Measurements from ENCODE around the gene PCARE.

The PCARE gene

GRCh38 chr2:29013057-29013780 lies 61.1 kb downstream of the PCARE start:
- Histone ChIP-seq H2BK5ac (ENCODE audit: low read length) (no peak overlapping the region), H3K4me2 (ENCODE audit: low read length) (no peak overlapping the region), H2AK5ac (ENCODE audit: low read length) (no peak overlapping the region), H3K36me3 (ENCODE audit: control insufficient read depth, insufficient read depth, low read length) (no peaks in the 10 kb centered on the region), H3K56ac (ENCODE audit: low read length) (no peak overlapping the region), H3K4me3 (ENCODE audit: low read length) (no peak overlapping the region), H3K4me1 (ENCODE audit: control insufficient read depth, low read depth, low read length) (peaks cover 2% of the 10 kb centered on the region), H3K79me2 (ENCODE audit: control insufficient read depth, insufficient read depth, low read length) (no peaks in the 10 kb centered on the region), H3K4ac (ENCODE audit: low read depth, low read length) (no peak overlapping the region), H2BK15ac (replicated peaks; ENCODE audit: low read depth) (no peak overlapping the region), H3K23ac (ENCODE audit: low read length) (no peak overlapping the region), H3K27me3 (ENCODE audit: insufficient read depth, low read length, poor library complexity) (no peaks in the 10 kb centered on the region), H3K79me1 (ENCODE audit: low read length) (no peaks in the 10 kb centered on the region), H2BK120ac (ENCODE audit: low read depth, low read length) (no peak overlapping the region), H4K8ac (ENCODE audit: low read depth, low read length) (no peak overlapping the region), H4K5ac (ENCODE audit: low read length) (no peak overlapping the region), H3K27ac (ENCODE audit: low read depth, low read length) (no peak overlapping the region), H3K18ac (ENCODE audit: low read length) (no peak overlapping the region), H3K9ac (ENCODE audit: low read length) (no peak overlapping the region)
- WGBS (ENCODE audit: extremely low coverage, insufficient coverage, low lambda C conversion rate) = no CpG with 5 or more reads among the region's 11 CpGs
- DNase-seq = no peak

- Histone ChIP-seq H4K5ac (ENCODE audit: low read length) (no peak overlapping the region), H3K56ac (ENCODE audit: low read length) (no peak overlapping the region), H3K4me2 (ENCODE audit: low read length) (no peak overlapping the region), H3K36me3 (ENCODE audit: control insufficient read depth, insufficient read depth, low read length) (no peaks in the 10 kb centered on the region), H3K4ac (ENCODE audit: low read depth, low read length) (no peak overlapping the region), H3K18ac (ENCODE audit: low read length) (no peak overlapping the region), H3K79me1 (ENCODE audit: low read length) (no peaks in the 10 kb centered on the region), H2BK15ac (replicated peaks; ENCODE audit: low read depth) (no peak overlapping the region), H3K4me1 (ENCODE audit: control insufficient read depth, low read depth, low read length) (peaks cover 2% of the 10 kb centered on the region), H3K27me3 (ENCODE audit: insufficient read depth, low read length, poor library complexity) (no peaks in the 10 kb centered on the region), H2BK120ac (ENCODE audit: low read depth, low read length) (no peak overlapping the region), H3K79me2 (ENCODE audit: control insufficient read depth, insufficient read depth, low read length) (no peaks in the 10 kb centered on the region), H2BK5ac (ENCODE audit: low read length) (no peak overlapping the region), H3K4me3 (ENCODE audit: low read length) (no peak overlapping the region), H2AK5ac (ENCODE audit: low read length) (no peak overlapping the region), H3K27ac (ENCODE audit: low read depth, low read length) (no peak overlapping the region), H3K23ac (ENCODE audit: low read length) (no peak overlapping the region), H3K9ac (ENCODE audit: low read length) (no peak overlapping the region), H4K8ac (ENCODE audit: low read depth, low read length) (no peak overlapping the region)
- WGBS (ENCODE audit: extremely low coverage, insufficient coverage, low lambda C conversion rate) = no CpG with 5 or more reads among the region's 9 CpGs
- no peak for DNase-seq
Observed at GRCh38 chr2:29012211-29012681, 62.1 kb downstream of the PCARE start.

Data from mesendoderm (in vitro differentiated cells).